ENCODE results near the gene MRPL55. TPM values are rescaled to one million over a fixed set of nuclear protein-coding genes. Genes with fewer than 3 reads are reported as not detected.

The MRPL55 gene
- 10 to 100 TPM; 33.0 to 60.7 TPM for total RNA-seq

DNA sequence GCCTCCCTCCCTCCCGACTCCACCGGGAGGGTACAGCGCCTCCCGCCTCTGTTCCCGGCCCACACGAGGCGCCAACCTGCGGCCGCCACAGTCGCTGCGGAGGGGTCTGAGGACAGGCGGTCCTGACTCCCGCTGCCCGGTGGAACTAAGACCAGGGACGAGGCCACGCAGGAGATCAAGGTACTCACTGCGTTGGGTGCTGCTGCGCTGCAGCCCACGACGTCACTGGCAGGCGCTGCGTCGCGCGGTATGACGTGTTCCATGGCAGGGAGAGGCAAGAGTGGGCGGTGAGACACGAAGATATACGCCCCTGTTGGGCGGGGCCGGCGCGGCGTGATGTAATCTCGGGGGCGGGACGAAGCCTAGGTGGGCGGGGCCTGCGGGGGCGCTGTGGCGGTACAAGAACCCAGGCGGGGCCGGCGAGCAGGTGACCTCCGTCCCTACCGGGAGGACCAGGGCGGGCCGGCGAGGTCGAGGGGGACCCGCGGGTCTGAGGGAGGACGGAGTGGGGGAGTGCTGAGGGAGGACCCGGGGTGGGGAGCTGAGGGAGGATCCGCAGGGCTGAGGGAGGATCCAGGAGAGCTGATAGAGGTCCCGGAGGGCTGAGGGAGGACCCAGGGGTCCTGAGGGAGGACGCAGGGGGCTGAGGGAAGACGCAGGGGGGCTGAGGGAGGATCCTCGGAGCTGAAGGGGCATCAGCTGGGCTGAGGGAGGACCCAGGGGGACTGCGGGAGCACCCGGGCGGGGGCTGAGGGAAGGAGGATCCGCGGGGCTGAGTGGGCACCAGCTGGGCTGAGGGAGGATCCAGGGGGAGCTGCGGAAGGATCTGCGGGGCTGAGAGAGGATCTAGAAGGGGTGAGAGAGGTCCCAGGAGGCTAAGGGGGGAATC, at the start of gene MRPL55:
Gene MRPL55, minus strand, starts transcription at position 227 of the 889 bp plus-strand sequence. CDS start 1,039 bp downstream, outside the sequence.
- Histone ChIP-seq H3K9me3 (no peaks in the 10 kb centered on the region), H3K4me3 (peak within 1 kb of the TSS; percentile 99), H3K27ac (peak within 1 kb of the TSS; percentile 86), H3K4me1 (peaks cover 9% of the 10 kb centered on the region), H3K9ac (ENCODE audit: low read depth in 2 of 2, low read length in 2 of 2) (peak within 1 kb of the TSS; percentile 98 to 100), H3K27me3 (no peaks in the 10 kb centered on the region), H3K36me3 (no peaks in the 10 kb centered on the region)
- DNase-seq: peak; percentile 100
- intact Hi-C loops (cut with DNase I): no loop called here
- TF ChIP-seq, protein P1, sequence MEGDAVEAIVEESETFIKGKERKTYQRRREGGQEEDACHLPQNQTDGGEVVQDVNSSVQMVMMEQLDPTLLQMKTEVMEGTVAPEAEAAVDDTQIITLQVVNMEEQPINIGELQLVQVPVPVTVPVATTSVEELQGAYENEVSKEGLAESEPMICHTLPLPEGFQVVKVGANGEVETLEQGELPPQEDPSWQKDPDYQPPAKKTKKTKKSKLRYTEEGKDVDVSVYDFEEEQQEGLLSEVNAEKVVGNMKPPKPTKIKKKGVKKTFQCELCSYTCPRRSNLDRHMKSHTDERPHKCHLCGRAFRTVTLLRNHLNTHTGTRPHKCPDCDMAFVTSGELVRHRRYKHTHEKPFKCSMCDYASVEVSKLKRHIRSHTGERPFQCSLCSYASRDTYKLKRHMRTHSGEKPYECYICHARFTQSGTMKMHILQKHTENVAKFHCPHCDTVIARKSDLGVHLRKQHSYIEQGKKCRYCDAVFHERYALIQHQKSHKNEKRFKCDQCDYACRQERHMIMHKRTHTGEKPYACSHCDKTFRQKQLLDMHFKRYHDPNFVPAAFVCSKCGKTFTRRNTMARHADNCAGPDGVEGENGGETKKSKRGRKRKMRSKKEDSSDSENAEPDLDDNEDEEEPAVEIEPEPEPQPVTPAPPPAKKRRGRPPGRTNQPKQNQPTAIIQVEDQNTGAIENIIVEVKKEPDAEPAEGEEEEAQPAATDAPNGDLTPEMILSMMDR (IDR thresholded peaks at IDR 0.05): no peak

GRCh38 chr1:228158151-228159007, 49.3 kb upstream of the MRPL55 start:
- no peaks in the 10 kb centered on the region for H3K27me3 ChIP-seq
- no peak overlapping the region for H3K9ac ChIP-seq (ENCODE audit: low read depth in 2 of 2, low read length in 2 of 2)
- no peak for DNase-seq
- intact Hi-C loops (cut with DNase I): no loop called here
- H3K9me3 ChIP-seq: no peaks in the 10 kb centered on the region
- H3K4me1 ChIP-seq: peaks cover 4% of the 10 kb centered on the region
- no peak overlapping the region for H3K4me3 ChIP-seq
- no peak overlapping the region for H3K27ac ChIP-seq
- H3K36me3 ChIP-seq: no peaks in the 10 kb centered on the region
- TF ChIP-seq, protein P1 (IDR thresholded peaks at IDR 0.05): no peak

DNA sequence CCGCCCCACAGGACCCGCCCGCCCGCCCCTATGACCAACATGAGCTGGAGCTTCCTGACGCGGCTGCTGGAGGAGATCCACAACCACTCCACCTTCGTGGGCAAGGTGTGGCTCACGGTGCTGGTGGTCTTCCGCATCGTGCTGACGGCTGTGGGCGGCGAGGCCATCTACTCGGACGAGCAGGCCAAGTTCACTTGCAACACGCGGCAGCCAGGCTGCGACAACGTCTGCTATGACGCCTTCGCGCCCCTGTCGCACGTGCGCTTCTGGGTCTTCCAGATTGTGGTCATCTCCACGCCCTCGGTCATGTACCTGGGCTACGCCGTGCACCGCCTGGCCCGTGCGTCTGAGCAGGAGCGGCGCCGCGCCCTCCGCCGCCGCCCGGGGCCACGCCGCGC, 48.6 kb upstream of the MRPL55 start:
- no peak overlapping the region for H3K27ac ChIP-seq
- intact Hi-C loops (cut with DNase I): no loop called here
- no peak for DNase-seq
- no peak overlapping the region for H3K4me3 ChIP-seq
- H3K4me1 ChIP-seq: no peaks in the 10 kb centered on the region
- H3K9me3 ChIP-seq: no peaks in the 10 kb centered on the region
- H3K9ac ChIP-seq (ENCODE audit: low read depth in 2 of 2, low read length in 2 of 2): no peak overlapping the region
- TF ChIP-seq, protein P1 (IDR thresholded peaks at IDR 0.05): no peak
- no peaks in the 10 kb centered on the region for H3K36me3 ChIP-seq
- H3K27me3 ChIP-seq: no peaks in the 10 kb centered on the region

DNA sequence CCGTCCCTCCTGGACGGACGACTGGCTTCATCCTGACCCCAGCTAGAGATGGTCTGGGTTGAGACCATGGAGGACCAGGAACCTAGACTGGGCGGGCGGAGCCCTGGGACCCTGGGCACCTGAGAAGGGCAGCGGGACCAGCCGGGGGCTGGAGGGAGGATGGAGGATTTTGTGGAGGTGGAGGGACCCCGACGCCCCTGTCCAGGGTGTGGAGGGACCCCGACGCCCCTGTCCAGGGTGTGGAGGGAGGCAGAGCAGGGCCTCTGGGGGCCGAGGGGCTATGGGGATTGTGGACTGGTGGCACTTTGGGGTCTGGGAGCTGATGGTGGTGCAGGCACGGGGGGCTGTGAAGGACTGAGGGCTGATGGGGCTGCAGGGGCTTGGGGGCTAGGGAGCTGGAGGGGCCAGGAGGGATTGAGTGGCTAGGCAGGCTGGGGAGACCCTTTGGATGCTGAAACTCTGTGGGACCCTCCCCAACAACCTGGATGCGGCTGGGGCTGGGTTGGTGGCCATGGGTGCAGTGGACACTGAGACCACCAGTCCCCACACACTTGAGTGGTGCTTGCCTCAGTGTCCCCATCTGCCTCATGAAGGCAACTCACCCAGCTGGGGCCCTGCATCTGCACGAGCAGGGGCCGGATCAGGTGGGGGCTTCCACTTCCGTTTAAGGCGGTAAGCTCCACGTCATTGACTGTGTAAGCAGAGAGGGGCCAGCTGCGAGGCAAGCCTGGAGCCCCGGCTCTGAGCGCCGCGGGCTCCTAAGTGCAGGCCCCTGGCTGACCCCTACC, 48.0 kb upstream of the MRPL55 start:
- H3K27ac ChIP-seq: no peak overlapping the region
- no peaks in the 10 kb centered on the region for H3K27me3 ChIP-seq
- H3K4me1 ChIP-seq: no peaks in the 10 kb centered on the region
- TF ChIP-seq, protein P1 (IDR thresholded peaks at IDR 0.05): no peak
- H3K9ac ChIP-seq (ENCODE audit: low read depth in 2 of 2, low read length in 2 of 2): no peak overlapping the region
- DNase-seq: no peak
- no peaks in the 10 kb centered on the region for H3K36me3 ChIP-seq
- H3K9me3 ChIP-seq: no peaks in the 10 kb centered on the region
- intact Hi-C loops (cut with DNase I): no loop called here
- H3K4me3 ChIP-seq: no peak overlapping the region

GRCh38 chr1:228156515-228156881, 47.4 kb upstream of the MRPL55 start:
- DNase-seq: no peak
- H3K9ac ChIP-seq (ENCODE audit: low read depth in 2 of 2, low read length in 2 of 2): no peak overlapping the region
- H3K27me3 ChIP-seq: no peaks in the 10 kb centered on the region
- TF ChIP-seq, protein P1 (IDR thresholded peaks at IDR 0.05): no peak
- intact Hi-C loops (cut with DNase I): no loop called here
- H3K4me3 ChIP-seq: no peak overlapping the region
- H3K9me3 ChIP-seq: no peaks in the 10 kb centered on the region
- H3K4me1 ChIP-seq: no peaks in the 10 kb centered on the region
- no peaks in the 10 kb centered on the region for H3K36me3 ChIP-seq
- no peak overlapping the region for H3K27ac ChIP-seq

All from colonic mucosa (tissue), 4 donors.